KBM-7 (cell line): ENCODE measurements around the gene MYO16.
A peak's percentile ranks its signal among the peaks of the same experiment; 100 is the strongest.
"Not testable (repeated sequence)": the region's sequence is repeated elsewhere in the genome, so short reads cannot be mapped to it uniquely, and the experiment has no call there.

ENCODE experiments used
- DNase-seq: peaks from one replicate; pipeline ENCODE4 v3.0.0-alpha.2; 2015
- in situ Hi-C: fragments of 300-500 bp; cut with MboI; formaldehyde crosslinking; loops from 2 replicates; pipeline ENCODE4 v1.14.3; 2020; ENCODE audit warnings: low sequenced_read_pairs, low pct_unique_long_range_greater_than_20kb, mixed read lengths

Gene MYO16

DNA sequence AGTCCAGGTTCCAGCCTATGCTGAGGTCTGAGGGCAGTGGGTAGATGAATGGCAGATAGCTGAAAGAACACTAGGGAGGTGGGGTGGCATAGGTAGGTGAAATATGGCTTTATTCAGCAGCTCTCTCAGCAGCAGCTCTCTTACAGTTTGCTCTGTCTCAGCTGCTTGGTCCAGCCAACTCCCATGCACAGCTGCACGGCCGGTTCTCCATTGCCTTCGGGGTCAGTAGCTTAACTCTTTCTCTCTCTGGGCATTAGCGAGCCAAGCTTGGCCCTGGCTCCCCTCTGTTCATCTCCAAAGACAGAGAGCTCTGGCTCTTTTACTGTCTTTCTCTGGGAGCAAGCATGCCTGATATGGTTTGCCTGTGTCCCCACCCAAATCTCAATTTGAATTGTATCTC is 151.9 kb downstream of the MYO16 start:
- in situ Hi-C loops: no loop called here
- DNase-seq: no peak

DNA sequence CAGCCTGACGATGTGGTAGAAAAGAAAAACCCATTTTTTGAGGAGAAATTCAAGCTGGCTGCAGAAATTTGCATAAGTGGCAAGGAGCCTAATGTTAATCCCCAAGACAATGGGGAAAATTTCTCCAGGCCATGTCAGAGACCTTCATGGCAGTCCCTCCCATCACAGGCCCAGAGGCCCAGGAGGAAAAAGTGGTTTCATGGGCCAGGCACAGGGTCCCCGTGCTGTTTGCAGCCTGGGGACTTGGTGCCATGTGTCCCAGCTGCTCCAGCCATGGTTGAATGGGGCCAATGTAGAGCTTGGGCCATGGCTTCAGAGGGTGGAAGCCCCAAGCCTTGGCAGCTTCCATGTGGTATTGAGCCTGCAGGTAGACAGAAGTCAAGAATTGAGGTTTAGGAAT is 153.1 kb downstream of the MYO16 start:
- DNase-seq, in situ Hi-C loops: not testable (repeated sequence)

DNA sequence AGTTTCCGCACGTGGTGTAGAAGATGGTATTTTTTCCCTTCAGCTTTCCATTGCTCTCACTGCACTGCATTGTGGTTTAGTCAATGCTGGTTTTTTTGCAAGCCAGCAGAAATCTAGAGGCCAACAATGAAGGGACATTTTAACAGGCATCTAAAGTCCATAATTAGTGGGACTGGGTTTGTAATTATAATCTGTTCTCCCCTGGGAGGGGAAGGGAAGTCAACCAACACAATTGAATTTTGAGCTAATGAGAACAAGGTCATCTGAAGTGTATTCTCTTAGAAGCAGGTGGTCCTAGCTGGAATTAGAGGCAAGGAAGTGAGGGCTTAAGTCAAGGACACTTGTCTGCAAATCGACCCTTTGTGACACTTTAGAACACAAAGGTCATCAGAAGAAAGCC is 156.4 kb downstream of the MYO16 start:
- no peak for DNase-seq
- in situ Hi-C loops: no loop called here

DNA sequence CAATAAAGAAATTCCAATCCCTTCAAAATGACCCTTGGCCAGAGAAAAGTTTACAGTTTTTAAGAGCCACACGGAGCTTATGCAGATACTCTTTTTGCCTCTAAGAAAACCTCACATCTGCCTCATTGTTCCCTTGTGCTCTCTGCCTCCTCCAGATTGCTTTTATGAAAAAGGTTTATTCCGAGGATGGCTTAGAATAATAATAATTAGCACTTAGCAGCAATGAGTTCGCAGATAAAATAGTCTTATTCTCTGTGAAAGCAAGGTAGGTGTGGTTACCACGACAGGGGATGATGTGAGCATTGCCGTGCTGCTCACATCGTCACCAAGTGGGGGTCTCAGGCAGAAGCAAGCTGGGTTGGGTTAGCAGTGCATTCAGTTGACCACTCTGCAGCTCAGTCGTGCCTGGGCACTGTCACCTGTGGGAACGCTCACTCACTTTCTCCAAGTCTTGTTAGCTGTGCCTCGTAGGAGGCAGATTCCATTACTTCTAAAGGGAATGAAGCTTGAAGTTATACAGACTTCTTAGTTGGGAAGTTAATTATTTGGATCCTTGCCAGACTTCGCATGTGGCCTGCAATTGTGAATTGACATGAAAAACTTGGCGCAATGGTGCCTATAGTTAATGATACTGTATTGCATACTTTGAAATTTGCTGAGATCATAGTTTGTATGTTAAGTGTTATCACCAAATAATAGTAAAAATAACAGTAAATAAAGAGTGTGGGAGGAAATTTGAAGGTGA is 157.2 kb downstream of the MYO16 start:
- DNase-seq: no peak
- in situ Hi-C loops: no loop called here

DNA sequence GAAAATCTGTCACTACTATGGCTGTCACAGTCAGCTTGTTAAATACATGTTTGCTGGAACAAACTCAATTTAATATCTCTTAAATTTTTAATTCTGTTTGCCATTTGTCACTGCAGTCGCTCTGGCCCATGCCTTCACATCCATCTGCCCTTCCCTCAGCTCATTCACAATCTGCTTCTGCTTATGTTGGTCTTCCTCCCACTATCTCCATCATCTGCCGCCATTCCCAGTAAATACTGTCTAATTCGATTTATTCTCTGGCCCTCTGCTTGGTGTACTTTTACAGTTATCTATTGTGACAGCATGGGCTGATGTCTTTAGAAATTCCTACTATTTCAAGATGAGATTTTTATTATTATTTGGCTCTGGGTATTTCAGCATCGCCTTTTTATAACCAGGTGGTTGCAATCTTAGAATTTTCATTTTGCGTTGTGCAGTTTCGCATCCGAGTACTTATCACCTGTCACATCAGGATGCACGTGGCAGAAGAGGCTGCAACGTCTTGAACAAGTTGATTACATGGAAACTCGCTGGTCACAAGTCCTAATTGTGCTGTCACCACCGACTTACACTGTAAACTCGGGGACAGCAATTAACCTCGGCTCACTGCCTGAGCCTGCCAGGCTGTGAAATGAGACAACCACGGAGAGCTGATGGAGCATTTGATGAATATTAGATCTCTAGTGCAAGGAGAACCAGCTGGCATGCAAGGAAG is 158.4 kb downstream of the MYO16 start:
- DNase-seq: no peak
- in situ Hi-C loops: no loop called here

DNA sequence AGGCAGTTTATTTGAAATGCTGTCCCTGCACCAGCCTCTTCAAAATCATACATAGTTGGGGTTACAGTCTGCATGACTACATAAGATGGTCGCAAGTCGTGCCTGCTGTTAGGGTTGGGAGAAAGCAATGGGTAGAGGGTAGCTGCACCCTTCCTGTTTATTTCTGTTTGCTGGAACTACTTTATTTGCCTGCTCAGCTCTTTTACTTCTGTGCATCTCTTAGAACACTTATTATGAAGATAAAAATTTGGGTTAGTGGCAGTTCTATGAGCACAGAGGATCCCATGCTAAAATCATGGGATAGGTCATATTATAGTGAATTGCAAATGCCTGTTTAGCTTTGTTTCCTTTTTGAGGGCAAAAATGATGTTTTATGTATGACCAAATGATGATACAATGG is 160.1 kb downstream of the MYO16 start:
- no peak for DNase-seq
- in situ Hi-C loops: no loop called here

DNA sequence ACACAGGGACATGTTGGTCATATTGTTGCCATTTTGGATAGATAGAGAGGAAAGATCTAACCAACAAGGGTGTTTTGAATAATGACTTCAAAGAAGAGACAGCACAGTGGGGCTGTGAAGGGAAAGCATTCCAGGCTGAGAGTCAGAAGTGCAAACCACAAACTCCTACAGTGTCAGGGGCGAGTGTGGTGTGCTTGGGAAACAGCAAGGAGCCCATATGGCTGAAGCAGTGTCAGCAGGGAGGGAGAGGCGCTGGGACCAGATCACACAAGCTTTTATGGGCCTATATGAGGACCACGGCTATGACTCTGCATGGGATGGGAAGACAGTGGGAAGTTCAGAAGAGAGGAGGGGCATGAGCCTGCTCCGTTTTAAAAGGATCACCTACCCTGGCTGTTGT is 166.4 kb downstream of the MYO16 start:
- DNase-seq: no peak
- in situ Hi-C loops: no loop called here

DNA sequence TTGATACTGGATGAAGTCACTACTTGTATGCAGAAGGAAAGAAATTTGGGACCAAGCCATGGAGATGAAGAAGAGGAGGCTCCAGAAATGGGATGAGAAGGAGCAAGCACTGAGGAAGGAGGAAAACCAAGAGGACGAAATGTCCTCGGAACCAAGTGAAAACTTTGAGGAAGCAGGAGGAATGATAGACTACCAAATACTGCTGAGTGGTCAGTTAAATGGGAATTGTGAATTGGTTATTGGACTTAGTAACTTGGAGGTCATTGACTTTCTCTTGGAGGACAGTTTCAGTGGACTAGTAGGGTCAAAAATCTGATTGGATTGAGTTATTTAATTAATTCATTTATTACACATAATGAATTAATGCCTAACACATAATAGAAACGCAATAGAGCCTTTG is 167.9 kb downstream of the MYO16 start:
- DNase-seq: no peak
- in situ Hi-C loops: no loop called here

DNA sequence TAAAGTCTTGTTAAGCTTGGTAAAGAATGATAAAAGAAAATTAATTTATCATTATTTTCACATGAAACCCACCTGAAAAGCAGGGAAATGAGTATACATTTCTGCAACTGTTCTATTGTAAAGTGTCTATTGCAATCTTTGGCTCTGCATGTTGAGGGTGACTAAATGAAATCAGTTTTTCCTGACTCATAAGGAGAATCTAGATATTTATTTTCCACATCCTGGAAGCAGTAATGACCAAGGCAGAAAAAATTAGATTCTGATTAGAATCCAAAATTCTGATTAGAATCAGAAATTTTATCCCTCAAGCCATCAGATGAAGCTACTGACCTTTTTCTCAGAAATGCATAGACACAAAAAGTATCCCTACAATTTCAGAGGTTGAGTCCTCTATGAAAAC is 178.4 kb downstream of the MYO16 start:
- DNase-seq: no peak
- in situ Hi-C loops: no loop called here

DNA sequence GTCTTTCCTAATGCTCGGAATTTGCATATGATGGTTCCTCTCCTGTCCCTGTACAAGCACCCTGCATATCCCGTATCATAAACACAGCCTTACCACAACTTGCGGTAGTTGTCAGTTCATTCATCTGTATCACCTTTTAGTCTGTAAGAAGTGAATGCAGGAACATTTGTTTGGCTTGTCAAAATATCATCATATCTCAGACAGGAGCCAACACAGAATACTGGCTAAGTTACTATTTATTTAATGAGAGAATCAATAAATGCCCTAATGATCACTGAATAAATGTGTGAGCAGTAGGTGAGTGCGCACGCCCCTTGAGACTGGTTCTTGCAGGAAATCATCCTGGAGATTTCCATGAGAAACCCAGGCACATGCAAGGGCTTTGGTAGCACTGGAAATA is 182.8 kb downstream of the MYO16 start:
- DNase-seq: no peak
- in situ Hi-C loops: no loop called here

DNA sequence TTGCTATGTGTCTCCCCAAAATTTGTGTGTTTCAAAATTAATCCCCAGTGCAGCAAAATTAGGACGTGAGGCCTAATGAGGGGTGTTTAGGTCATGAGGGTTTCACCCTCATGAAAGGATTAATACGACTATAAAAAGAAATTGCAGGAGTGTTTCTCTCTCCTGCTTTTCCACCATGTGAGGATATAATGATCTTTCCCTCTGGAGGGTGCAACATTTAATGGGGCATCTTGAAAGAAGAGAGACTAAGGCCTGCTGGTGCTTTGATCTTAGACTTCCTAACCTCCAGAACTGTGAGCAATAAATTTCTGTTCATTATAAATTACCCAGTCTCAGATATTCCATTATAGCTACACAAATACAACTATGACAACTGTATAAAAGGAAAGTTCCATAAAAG is 183.2 kb downstream of the MYO16 start:
- no peak for DNase-seq
- in situ Hi-C loops: no loop called here

DNA sequence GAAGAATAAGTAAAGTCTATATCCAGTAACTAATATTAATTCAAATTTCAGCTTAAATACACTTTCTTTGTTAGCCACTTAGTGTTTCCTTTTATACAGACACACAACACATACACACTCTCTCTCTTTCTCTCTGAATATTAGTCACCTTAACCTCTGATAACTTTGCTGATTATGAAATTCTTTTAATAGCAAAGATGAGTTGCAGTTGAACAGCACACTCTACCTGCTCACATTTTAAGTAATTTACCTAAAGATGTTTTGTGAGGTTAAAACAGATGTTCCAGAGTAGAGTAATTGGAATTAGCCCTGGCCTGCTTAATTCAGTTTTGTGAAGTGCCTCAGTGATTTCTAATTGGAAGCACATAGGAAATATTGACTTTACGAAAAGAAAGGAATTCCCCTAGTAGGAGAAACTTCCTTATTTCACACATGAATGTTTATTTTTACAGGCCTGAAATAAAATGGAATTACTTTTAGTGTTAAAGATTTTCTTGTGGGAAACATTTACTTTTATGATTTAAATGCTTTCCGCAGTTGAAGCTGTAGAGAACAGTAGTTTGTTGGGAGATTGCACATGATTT is 184.3 kb downstream of the MYO16 start:
- no peak for DNase-seq
- in situ Hi-C loops: no loop called here

DNA sequence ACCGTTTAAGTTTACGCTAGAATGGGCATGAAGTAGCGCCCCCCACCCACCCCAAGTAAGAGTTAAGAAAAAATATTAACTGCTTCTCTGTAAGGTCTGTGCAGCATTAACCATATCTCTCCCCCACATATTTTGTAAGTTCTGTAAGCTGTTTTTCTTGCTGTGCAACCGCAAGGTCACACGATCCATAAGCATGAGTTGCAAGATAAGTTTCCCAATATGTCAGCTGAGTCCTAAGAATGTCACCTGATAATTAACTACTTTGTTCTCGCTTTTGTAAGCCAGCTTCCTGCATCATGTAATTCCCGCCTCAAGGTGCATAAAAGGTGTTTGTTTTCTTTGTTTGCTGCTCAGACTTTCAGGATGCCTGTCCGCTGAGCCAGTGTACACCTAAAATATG is 187.0 kb downstream of the MYO16 start:
- peak; percentile 50 for DNase-seq
- in situ Hi-C loops: no loop called here

DNA sequence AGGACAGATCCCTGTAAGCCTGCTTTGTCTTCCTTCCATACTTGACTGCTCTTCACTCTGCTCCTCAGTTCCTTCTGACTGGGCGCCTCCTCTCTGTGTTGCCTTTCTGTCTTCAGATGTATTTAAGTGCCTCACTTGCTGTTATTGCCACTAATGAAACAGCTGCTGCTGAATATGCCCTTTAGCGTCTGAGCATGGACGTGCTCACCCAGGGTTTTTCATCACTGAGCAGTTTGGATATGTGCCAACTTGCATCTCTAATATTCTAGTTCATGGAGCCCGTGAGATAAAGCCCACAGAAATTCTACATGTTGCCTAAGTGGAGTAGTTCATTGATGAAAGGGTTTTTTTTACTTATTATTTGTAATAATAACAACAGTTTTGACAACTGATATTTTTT is 198.2 kb downstream of the MYO16 start:
- DNase-seq: no peak
- in situ Hi-C loops: no loop called here

DNA sequence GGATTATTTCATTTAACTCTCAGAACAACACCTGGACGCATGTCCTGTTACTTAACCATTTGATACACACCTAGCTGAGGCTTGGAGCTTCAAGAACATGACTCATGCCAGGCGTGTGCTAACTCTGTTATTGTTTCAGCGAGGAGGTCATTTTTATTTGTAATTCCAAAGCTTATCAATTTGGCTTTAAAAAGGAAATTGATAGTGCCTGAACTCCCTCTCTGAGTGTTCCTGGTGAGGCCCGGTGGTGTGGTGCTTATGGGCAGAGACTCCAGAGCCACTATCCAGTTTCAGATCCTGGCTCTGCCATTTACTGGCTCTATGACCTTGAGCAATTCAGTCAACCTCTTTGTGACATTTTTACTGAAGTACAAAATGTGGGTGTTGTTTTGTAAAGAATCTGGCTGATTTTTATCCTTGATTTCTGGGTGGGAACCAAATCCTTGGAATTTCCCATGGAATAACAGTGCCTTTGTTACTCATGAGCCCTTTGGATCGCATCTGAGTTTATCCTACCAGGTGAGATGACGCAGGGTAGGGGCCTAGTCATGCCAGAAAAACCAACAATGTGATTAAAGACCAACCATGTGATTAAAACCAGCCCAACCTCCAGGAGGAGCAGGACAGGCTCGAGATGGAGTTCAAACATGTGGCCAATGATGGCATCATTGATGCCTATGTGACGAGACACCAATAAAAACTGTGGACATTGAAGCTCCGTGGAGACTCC is 198.8 kb downstream of the MYO16 start:
- in situ Hi-C loops: no loop called here
- no peak for DNase-seq

DNA sequence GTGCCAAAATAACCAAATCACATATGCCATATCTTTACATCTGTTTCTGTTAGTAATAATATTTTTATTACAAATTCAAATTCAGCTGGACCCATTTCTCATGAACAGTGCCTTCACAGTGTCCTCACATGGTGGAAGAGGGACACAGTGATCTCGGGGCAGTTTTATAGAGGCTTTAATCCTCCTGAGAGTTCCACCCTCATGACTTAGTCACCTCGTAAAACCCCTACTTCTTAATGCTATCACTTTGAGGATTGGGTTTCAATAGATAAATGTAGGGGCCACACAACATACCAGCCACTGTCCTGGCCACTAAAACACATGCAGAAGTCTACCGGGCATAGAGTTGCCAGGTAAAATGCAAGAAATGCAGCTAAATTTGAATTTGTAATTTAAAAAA is 201.5 kb downstream of the MYO16 start:
- in situ Hi-C loops: no loop called here
- no peak for DNase-seq

DNA sequence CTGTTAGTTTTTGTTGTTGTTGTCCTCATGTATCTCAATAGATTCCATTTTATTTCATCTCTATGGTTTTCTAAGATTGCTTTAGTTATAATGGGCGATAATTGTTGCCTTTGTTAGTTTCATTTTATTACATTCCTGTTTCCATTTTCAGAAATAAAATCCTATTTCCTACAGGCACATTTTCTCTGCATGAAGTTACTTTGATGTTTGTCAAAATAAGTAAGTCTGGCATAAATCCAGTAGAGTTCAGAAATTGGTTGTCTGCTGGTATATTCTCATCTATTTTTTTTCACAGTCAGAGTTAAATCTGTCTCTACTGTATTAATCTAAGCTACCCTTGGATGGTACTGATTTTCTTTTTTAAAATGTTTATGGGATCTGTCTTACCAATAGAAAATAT is 204.1 kb downstream of the MYO16 start:
- no peak for DNase-seq
- in situ Hi-C loops: no loop called here

DNA sequence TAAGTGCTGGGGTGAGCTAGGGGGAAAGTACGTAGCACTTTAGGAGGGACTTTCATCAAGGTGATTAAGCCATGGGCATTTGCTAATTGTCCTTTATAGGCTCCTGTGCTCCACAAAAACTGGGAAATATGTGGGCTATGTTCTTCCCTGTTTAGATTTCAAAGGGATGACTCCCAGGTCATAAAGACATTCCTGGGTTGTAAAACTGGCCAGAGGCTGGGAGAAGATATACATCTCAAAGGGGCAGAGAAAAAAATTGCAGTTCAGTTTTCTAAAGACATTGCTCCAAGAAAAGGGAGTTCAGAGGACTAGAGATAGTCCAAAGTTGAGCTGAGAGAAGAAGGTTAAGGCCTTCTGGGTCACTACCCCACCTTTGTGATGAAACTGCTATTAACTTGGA is 204.8 kb downstream of the MYO16 start:
- in situ Hi-C loops: no loop called here

DNA sequence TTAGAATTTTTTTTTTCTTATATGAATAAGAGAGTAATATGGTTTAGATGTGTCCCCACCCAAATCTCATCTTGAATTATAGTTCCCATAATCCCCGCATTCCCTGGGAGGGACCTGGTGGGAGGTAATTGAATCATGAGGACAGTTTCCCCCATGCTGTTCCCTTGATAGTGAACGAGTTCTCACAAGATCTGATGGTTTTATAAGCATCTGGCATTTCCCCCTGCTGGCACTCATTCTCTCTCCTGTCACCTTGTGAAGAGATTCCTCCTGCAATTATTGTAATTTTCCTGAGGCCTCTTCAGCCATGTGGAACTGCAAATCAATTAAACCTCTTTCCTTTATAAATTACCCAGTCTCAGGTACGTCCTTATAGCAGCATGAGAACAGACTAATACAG is 205.7 kb downstream of the MYO16 start:
- in situ Hi-C loops: no loop called here
- no peak for DNase-seq

More for the DNA sequence above, 204.8 kb downstream of the MYO16 start:
- DNase-seq: no peak

DNA sequence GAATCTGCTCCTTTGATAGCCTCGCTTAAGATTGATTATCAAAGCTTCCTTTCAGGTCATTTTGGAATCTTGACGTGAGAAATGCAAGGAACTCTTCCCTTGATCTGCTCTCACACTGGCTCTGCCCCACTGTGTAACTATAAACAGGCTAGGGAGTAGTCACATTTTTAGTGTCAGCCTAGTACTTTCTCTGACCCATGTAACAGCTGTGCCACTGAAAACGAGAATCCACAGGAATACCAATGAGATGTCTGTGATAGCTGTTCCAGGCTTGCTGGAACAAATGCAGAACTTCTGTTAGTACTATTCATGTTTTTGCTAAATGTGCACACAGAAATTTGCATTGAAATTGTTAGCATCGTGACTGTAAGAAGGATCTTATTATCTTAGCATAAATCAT is 221.3 kb downstream of the MYO16 start:
- in situ Hi-C loops: no loop called here
- no peak for DNase-seq
